DMS114 treated with DMSO at 0.1 percent for 48 hours (cell line): Measurements from ENCODE around the gene CLGN.
"Not testable (repeated sequence)": the region's sequence is repeated elsewhere in the genome, so short reads cannot be mapped to it uniquely, and the experiment has no call there.

ENCODE experiments used
- DNase-seq: peaks from one replicate; lab custom pipeline; 2025; ENCODE audit not compliant: unreplicated experiment; lab: John Stamatoyannopoulos, UW

Gene CLGN

GRCh38 chr4:140427106-140427918 is at the start of gene CLGN:
Gene CLGN (minus strand): TSS chr4:140427648. CDS start chr4:140413078, 14,570 bp downstream.
- DNase-seq, result peak; percentile 52

GRCh38 chr4:140472156-140472555 is 44.7 kb upstream of the CLGN start:
- no peak for DNase-seq

- no peak for DNase-seq
Observed at GRCh38 chr4:140469791-140470733, 42.6 kb upstream of the CLGN start.

DNA sequence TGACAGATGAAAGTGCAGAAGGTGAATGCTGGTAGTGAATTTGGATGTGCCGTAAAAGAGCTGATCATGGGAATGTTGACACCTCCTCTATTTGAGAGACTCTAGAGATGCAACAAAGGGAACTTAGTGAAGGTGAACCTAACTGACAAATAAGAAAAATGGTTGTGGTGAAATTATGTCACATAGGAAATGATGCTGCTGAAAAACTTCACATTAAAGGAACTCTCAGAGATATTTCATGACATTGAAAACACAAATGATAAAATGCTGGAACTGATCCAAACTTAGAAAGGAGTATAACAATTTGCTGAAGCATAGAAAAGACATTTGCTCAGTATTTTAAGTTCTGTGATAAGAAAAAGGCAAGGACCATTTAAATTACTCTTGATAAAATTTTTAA is 38.7 kb upstream of the CLGN start:
- no peak for DNase-seq

DNA sequence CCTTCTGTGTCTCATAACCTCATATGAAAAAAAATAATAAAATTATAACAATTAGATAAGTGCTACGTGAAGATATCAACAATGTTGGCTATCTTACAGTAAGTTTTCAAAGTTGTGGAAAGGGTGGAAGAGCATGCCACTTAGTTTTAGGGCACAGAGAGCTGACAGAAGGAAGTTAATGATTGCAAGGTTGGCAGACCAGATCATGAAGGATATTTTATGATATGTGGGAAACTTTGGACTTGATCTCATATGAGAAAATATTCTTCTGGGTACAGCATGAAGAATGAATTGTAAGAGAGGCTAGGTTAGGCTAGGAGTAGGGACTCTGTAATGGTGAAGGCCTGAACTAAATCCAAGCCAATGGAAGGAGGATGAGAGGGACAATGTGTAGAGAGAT is 36.2 kb upstream of the CLGN start:
- DNase-seq, result no peak

- DNase-seq, result no peak
Observed at GRCh38 chr4:140463182-140463581, 35.7 kb upstream of the CLGN start.

GRCh38 chr4:140450352-140450751 is 22.9 kb upstream of the CLGN start:
- no peak for DNase-seq

- DNase-seq, result no peak
Observed at GRCh38 chr4:140448830-140449229, 21.4 kb upstream of the CLGN start.

DNA sequence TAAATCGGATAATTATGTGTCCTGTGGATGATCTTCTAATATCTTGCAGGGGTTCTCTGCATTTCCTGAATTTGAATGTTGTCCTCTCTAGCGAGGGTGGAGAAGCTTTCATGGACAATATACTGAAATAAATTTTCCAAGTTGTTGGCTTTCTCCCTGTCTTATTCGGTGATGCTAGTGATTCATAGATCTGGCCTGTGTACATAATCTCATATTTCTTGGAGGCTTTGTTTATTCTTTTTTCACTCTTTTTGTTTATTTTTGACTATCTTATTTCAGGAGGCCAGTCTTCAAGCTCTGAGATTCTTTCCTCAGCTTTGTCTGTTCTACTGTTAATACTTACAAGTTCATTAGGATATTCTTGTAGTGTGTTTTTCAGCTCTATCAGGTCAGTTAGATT is 20.7 kb upstream of the CLGN start:
- DNase-seq, result no peak

GRCh38 chr4:140444347-140444746 is 16.9 kb upstream of the CLGN start:
- DNase-seq, result not testable (repeated sequence)

GRCh38 chr4:140439644-140440142 is 12.2 kb upstream of the CLGN start:
- DNase-seq, result no peak

DNA sequence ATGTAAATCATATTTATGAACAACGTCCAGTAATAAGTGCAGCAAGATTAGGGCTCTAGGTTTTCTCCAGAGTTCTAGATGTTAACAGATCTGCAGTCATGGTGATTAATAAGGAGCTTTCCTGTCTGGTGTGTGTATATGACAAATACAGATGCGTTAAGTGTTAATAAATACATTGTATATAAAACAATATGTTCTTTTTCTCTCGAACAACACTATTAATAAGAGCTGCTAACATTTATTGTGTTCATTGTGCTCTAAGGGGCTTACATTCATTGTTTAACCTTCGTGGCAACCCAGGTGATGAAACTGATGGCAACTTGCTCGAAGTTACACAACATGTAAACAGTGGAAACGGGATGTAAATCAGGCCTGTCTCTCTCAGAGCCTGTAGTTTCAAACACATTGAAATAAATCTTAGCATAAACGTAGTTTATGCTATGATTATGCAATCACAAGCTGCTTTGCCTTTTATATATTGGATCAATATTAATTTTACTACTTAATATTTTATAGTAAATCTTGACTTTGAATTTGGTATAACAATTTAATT is 547 bp upstream of the CLGN start:
- no peak for DNase-seq

- no peak for DNase-seq
Observed at GRCh38 chr4:140426610-140427105, 790 bp downstream of the CLGN start.

DNA sequence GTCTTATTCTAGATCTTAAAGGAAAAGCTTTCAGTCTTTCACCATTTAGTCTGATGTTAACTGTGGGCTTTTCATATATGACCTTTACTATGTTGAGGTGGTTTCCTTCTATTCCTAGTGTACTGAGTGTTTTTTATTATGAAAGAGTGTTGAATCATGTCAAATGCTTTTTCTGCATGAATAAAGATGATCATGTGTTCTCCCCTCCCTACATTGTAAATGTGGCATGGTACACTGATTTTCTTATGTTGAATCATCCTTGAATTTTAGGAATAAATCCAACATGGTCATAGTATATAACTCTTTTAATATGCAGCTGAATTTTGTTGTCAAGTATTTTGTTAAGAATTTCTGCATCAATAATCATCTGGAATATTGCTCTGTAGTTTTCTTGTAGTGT is 4.3 kb downstream of the CLGN start:
- no peak for DNase-seq

DNA sequence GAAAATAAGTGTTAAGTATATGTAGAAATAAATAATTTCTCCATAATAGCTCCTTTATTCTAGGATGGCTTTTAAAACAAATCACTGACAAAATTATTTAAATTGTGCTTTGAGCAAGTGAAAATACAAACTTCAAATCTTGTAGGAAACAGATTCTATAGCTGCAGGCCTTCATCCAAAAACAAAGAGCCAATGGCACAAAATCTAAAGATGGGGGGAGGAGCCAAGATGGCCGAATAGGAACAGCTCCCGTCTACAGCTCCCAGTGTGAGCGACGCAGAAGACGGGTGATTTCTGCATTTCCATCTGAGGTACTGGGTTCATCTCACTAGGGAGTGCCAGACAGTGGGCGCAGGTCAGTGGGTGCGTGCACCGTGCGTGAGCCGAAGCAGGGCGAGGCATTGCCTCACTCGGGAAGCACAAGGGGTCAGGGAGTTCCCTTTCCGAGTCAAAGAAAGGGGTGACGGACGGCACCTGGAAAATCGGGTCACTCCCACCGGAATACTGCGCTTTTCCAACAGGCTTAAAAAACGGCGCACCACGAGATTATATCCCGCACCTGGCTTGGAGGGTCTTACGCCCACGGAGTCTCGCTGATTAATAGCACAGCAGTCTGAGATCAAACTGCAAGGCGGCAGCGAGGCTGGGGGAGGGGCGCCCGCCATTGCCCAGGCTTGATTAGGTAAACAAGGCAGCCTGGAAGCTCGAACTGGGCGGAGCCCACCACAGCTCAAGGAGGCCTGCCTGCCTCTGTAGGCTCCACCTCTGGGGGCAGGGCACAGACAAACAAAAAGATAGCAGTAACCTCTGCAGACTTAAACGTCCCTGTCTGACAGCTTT is 14.1 kb downstream of the CLGN start:
- peak; percentile 21 for DNase-seq

DNA sequence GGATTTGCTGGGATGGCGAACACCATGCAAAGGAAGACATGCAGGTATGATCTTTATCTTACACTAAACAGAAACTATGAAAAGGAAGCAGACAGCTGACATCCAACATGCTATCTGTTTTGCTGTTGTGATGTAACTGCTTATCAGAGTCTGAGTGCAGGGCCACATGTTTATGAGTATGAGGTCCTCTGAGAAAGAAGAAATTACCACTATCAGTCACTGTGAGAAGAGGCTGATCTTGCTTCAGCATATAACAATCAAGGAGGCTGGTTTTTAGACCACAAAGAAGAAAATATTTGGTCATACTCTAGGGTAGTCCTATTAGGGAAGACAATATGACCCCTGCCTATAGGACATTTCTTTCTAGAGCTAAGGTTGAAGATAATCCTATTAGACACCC is 18.5 kb downstream of the CLGN start:
- DNase-seq, result no peak

GRCh38 chr4:140406292-140406691 is 21.2 kb downstream of the CLGN start:
- DNase-seq, result no peak

- no peak for DNase-seq
Observed at GRCh38 chr4:140400111-140400510, 27.3 kb downstream of the CLGN start.

- DNase-seq, result no peak
Observed at GRCh38 chr4:140395668-140396067, 31.8 kb downstream of the CLGN start.

DNA sequence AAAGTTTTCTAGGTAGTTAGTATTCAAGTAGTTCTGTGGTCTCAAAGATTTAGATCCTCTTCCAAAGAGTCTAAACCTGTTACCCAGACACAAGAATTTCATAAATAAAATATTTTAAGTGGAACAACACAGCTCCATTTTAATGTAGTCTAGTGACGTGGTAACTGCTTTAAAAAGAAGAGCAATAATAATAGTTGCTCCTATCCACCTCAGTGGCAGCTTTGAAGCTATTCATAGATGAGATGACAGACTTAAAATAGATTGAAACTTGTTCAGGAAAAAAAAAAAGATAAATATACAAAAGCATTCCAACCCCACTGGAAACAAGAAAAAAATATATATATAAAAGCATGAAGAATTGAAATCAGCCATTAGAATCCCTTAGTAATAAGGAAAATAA is 39.4 kb downstream of the CLGN start:
- no peak for DNase-seq
